Kidney (tissue), 14 donors: ENCODE measurements around the gene ARHGEF10L. TPM values are rescaled to one million over a fixed set of nuclear protein-coding genes. Genes with fewer than 3 reads are reported as not detected.

Experiments
- DNase-seq, 5 donors: peaks; one replicate each; pipeline ENCODE4 v3.0.0-alpha.2; 2013 to 2020
- FAIRE-seq: peaks from 2 replicates; lab custom pipeline; 2012; peaks lifted over from hg19 to GRCh38; lab: Jason Lieb, UNC
- H3K27ac ChIP-seq, 2 donors: one replicate each; pipeline ENCODE4 v1.7.0; 2013; ENCODE audit warnings: low read depth in 2 of 2, low read length in 2 of 2, inconsistent platforms in 1 of 2
- H3K27me3 ChIP-seq: one replicate; pipeline ENCODE4 v1.7.1; 2013; ENCODE audit warnings: low read length, inconsistent platforms; ENCODE audit not compliant: control insufficient read depth, insufficient read depth
- H3K36me3 ChIP-seq, 3 donors: one replicate each; pipeline versions ENCODE4 v1.7.0 to v1.7.1; 2013; ENCODE audit warnings: low read length in 3 of 3, control low read depth in 1 of 3, inconsistent platforms in 1 of 3; ENCODE audit not compliant: insufficient read depth in 3 of 3, control insufficient read depth in 2 of 3
- H3K4me1 ChIP-seq, 3 donors: one replicate each; pipeline versions ENCODE4 v1.7.0 to v1.7.1; 2013; ENCODE audit warnings: low read length in 3 of 3, inconsistent platforms in 1 of 3, low read depth in 1 of 3; ENCODE audit not compliant: control insufficient read depth in 2 of 3, insufficient read depth in 2 of 3
- H3K4me3 ChIP-seq, 3 donors: one replicate each; pipeline versions ENCODE4 v1.7.0 to v1.8.1; 2013; ENCODE audit warnings: low read length in 3 of 3, control low read depth in 1 of 3, inconsistent platforms in 1 of 3
- H3K9ac ChIP-seq, 3 donors: one replicate each; pipeline versions ENCODE4 v1.7.0 to v1.7.1; 2013; ENCODE audit warnings: low read length in 3 of 3, control low read depth in 1 of 3, inconsistent platforms in 1 of 3
- H3K9me3 ChIP-seq, 3 donors: one replicate each; pipeline versions ENCODE4 v1.7.0 to v1.7.1; 2013; ENCODE audit warnings: low read length in 3 of 3, control low read depth in 1 of 3, inconsistent platforms in 1 of 3; ENCODE audit not compliant: control insufficient read depth in 2 of 3, insufficient read depth in 1 of 3
- CTCF ChIP-seq: IDR thresholded peaks from 3 replicates; pipeline ENCODE4 v1.5.1; 2012; ENCODE audit warnings: mild to moderate bottlenecking, moderate library complexity, borderline replicate concordance; ENCODE audit not compliant: insufficient read depth; ENCODE audit errors: extremely low read depth
- intact Hi-C: fragments of 100-400 bp; cut with DNase I; formaldehyde crosslinking; loops from one replicate; pipeline ENCODE4 v1.11.1; 2022
- polyA plus RNA-seq: library from polyadenylated mRNA; stranded (reverse); fragments of 350-450 nt; fragmentation: Illumina TruSeq; extraction: RNeasy Lipid Tissue Mini Kit (QIAGEN cat#74804); gene quantifications from one replicate; pipeline ENCODE4 v1.2.3, GENCODE V29; 2014; ENCODE audit warnings: low read depth, low replicate concordance; ENCODE audit not compliant: insufficient read depth
- total RNA-seq: library from RNA; stranded (reverse); fragmentation: NEBNext Ultra II Directional; extraction: Animal tissue kit (Norgen Biotek cat#: 25700); gene quantifications from one replicate; pipeline ENCODE4 v1.2.1, GENCODE V29; 2021
- donor health status: control.
- donor health status: control.
- donor health status: control.
- donor health status: control.
- donor health status: control.
- donor health status: DM: yes; HTN: yes; CAD: no.
- donor health status: Normal renal cell carcinoma (clear cell type).

The ARHGEF10L gene
- total and polyA plus RNA-seq, 2 donors from 2014 or later, result 40.8 to 91.9 TPM

- Histone ChIP-seq H3K9me3 (no peaks in the 10 kb centered on the region), H3K4me3 (no peak overlapping the region), H3K27me3 (no peaks in the 10 kb centered on the region), H3K27ac (no peak overlapping the region), H3K4me1 (peaks cover 0 to 32% (median 3%) of the 10 kb centered on the region in 3 donors), H3K36me3 (peaks cover 0 to 15% (median 14%) of the 10 kb centered on the region in 3 donors), H3K9ac (no peak overlapping the region)
- FAIRE-seq (no peak), DNase-seq (no peak)
- intact Hi-C loops, result no loop called here
- no peak for TF ChIP-seq CTCF
These were observed 138.5 kb downstream of the ARHGEF10L start for GRCh38 chr1:17678011-17678410.

- H3K27me3 ChIP-seq, result no peaks in the 10 kb centered on the region
- H3K36me3 ChIP-seq, result peaks cover 0 to 16% (median 8%) of the 10 kb centered on the region in 3 donors
- DNase-seq, result peak in 1 of 5 donors; percentile 58
- H3K4me1 ChIP-seq, result peaks cover 0 to 36% (median 3%) of the 10 kb centered on the region in 3 donors
- H3K4me3 ChIP-seq, result no peak overlapping the region
- intact Hi-C loops, result no loop called here
- no peak overlapping the region for H3K9ac ChIP-seq
- no peaks in the 10 kb centered on the region for H3K9me3 ChIP-seq
- peak overlapping the region; percentile 14 to 36 for H3K27ac ChIP-seq
- TF ChIP-seq CTCF, result no peak
- no peak for FAIRE-seq
These were observed 140.4 kb downstream of the ARHGEF10L start for GRCh38 chr1:17679856-17680255.

GRCh38 chr1:17680308-17680707 lies 140.8 kb downstream of the ARHGEF10L start:
- Histone ChIP-seq H3K27ac (peak overlapping the region in 1 of 2 donors; percentile 36), H3K36me3 (peaks cover 0 to 15% (median 7%) of the 10 kb centered on the region in 3 donors), H3K4me3 (no peak overlapping the region), H3K27me3 (no peaks in the 10 kb centered on the region), H3K9ac (no peak overlapping the region), H3K4me1 (peaks cover 0 to 38% (median 3%) of the 10 kb centered on the region in 3 donors), H3K9me3 (no peaks in the 10 kb centered on the region)
- FAIRE-seq (no peak), DNase-seq (peak in 2 of 5 donors; percentile 40 to 73)
- intact Hi-C loops, result no loop called here
- no peak for TF ChIP-seq CTCF

- FAIRE-seq (no peak), DNase-seq (peak; percentile 75 to 91 (median 84))
- no peaks in the 10 kb centered on the region for H3K9me3 ChIP-seq
- peaks cover 0 to 14% (median 10%) of the 10 kb centered on the region in 3 donors for H3K36me3 ChIP-seq
- H3K4me1 ChIP-seq, result peaks cover 0 to 43% (median 3%) of the 10 kb centered on the region in 3 donors
- peak overlapping the region; percentile 65 to 77 for H3K27ac ChIP-seq
- no peak for TF ChIP-seq CTCF
- no peak overlapping the region for H3K4me3 ChIP-seq
- H3K27me3 ChIP-seq, result no peaks in the 10 kb centered on the region
- intact Hi-C loops, result no loop called here
- no peak overlapping the region for H3K9ac ChIP-seq
These were observed 142.9 kb downstream of the ARHGEF10L start for GRCh38 chr1:17682400-17682799.
